HG03565 (cell line): ENCODE results near the gene MCU.
"Not testable (repeated sequence)": the region's sequence is repeated elsewhere in the genome, so short reads cannot be mapped to it uniquely, and the experiment has no call there.

Source experiments
- ATAC-seq: cut with Tn5 transposase; IDR thresholded peaks from one replicate; pipeline ENCODE4 v1.9.1; 2021; ENCODE audit warnings: mild to moderate bottlenecking, moderate library complexity; ENCODE audit not compliant: unreplicated experiment

Gene MCU

DNA sequence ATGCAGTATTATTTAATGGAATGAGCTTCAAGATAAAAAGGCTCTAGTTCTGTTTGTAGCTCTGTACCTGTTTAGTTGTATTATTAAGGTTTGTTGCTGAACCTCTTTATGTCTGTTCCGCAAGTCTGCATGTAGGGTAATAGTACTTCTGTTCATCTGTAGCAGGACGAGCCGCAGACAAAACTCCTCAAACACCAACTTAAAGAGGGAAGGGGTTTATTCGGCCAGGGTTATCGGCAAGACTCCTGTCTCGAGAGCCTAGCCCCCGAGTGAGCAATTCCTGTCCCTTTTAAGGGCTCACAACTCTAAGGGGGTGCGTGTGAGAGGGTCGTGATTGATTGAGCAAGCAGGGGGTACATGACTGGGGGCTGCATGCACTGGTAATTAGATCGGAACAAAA is 67.0 kb downstream of the MCU start:
- not testable (repeated sequence) for ATAC-seq

DNA sequence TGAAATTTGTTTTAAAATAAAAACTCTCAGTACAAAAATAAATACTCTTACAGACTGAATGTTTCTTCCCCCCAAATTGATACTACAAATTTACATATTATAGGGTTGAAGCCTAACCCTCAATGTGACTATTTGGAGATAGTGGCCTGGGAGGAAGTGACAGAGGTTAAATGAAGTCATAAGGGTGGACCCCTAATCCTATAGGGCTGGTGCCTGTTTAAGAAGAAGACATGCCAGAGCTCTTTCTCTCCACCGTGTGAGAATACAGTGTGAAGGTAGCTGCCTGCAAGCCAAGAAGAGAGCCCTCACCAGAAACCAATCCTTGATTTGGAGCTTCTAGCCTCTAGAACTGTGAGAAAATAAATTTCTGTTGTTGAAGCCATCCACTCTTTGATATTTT is 67.6 kb downstream of the MCU start:
- no peak for ATAC-seq

DNA sequence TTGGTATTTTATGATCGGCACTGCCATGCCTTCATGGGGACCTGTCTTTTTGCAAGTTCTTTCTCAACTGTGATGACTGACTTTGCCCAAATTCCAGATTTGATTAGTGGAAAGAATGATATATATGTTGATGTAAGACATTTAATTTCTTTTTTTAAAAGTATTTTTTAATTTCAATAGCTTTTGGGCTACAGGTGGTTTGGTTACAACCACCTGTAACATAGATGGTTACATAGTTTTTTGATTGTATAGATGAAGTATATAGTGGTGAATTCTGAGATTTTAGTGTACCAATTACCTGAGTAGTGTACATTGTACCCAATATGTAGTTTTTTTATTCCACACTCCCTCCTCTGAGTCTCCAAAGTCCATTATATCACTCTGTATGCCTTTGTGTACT is 69.6 kb downstream of the MCU start:
- no peak for ATAC-seq

DNA sequence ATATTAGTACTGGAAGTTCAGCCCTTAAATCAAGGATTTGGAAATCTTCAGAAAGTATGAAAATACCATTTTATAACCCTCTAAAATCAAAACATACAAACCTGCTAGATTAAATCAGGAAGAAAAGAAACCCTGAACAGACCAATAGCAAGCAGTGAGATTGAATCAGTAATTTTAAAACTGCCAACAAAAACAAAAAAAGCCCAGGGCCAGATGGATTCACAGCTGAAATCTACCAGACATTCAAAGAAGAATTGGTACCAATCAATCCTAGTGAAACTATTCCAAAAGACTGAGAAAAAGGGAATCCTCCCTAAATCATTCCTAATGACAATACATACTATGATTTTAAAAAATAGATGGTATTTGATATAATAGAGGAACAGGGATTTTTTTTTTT is 70.1 kb downstream of the MCU start:
- no peak for ATAC-seq

DNA sequence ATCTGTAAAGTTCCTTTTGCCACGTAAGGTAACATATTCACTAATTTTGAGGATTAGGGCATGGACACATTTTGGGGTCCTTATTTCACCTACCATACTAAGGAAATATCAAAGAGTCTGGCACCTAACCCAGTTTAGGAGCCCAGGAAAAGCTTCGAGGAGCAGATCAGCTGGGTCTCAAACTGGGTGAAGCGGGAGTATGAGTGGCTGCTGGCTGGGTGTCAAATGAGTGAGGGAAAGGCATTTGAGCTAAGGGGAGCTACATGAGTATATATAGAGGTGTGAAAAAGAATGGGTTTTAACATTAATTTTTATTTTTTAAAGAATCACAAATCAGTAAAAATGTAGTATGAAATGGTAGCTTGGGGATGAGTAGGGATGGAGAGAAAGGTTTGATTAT is 71.3 kb downstream of the MCU start:
- ATAC-seq: no peak

DNA sequence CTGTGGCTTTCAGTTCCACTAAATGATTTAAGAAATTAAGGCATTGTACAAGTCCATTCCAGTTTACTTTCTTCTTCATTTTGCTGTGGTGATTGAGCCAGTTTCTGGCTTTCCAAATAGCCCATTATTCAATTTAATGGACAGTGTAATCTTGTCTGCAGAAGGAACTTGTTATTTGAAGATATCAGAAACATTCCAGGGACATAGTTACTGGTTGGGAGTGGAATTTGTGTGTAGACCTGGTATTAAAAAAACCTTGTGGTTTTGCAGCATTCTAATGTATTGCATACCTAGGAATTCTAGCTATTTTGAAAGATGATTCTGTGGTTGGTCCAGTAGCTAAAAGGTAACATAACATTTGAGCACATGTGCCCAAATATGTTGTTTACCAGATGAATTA is 72.2 kb downstream of the MCU start:
- ATAC-seq: no peak

DNA sequence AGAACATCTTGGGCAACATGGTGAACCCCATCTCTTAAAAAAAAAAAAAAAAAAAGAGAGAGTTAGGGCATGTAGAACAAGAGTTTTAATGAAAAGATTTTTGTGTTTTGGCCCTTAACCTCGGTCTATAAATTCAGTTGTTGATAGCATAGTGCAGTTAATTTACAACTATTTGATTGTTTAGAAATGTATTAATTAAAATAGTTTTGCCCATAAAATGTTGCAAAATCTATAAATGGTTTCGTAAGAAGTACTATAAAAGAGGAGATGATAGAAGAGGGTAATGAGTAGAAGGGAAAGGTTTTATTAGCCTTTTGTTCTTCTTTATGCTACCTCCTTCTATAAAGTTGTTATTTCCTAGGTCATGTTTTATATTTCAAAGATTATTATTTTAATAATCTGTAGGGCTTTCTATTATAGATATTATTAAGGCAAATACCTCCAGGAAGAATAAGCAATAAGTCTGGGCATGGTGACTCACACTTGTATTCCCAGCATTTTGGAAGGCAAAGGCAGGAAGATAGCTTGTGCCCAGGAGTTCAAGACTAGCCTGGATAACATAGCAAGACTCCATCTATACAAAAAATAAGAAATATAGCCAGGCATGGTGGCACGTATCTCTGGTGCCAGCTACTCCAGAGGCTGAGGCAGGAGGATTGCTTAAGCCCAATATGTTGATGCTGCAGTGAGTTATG is 73.3 kb downstream of the MCU start:
- ATAC-seq: no peak

DNA sequence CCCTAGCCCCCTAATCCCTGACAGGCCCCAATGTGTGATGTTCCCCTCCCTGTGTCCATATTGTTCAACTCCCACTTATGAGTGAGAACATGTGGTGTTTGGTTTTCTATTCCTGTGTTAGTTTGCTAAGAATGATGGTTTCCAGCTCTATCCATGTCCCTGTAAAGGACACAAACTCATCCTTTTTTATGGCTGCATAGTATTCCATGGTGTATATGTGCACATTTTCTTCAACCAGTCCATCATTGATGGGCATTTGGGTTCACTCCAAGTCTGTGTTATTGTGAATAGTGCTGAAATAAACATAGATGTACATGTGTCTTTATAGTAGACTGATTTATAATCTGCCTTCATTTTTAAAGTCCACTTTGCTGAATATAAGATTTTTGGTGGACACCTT is 79.3 kb downstream of the MCU start:
- ATAC-seq: not testable (repeated sequence)

DNA sequence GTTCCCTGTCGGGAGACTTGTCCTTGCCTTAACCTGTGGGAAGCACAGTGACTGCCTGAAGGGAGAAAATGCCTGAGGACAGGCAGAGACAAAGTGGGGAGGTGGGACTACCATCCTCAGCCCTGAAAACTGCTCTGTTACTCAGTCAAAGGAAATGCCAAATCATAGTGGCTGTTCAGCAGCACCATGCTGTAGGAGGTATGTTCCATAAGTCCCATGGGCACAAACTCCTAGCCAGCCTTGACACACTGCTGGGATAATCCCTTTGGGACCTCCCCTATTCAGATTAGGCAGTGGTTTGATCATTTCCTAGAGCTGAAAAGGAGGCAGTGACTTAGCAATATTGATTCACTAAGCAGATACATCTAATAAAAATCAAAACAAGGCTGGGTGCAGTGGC is 80.1 kb downstream of the MCU start:
- no peak for ATAC-seq

DNA sequence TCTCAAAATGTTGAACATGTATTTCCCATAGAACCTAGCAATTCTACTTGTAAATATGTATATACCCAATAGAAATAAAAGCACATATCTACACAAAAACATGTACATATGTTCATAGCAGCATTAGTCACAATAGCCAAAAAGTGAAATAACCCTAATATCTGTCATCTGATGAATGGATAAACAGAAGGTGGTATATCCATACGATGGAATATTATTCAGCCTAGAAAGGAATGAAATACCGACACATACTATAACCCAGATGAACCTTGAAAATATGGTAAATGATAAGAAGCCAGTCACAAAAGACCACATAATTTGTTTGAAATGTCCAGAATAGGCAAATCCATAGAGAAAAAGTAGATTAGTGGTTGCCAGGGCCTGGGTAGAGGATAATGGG is 87.9 kb downstream of the MCU start:
- ATAC-seq: no peak

DNA sequence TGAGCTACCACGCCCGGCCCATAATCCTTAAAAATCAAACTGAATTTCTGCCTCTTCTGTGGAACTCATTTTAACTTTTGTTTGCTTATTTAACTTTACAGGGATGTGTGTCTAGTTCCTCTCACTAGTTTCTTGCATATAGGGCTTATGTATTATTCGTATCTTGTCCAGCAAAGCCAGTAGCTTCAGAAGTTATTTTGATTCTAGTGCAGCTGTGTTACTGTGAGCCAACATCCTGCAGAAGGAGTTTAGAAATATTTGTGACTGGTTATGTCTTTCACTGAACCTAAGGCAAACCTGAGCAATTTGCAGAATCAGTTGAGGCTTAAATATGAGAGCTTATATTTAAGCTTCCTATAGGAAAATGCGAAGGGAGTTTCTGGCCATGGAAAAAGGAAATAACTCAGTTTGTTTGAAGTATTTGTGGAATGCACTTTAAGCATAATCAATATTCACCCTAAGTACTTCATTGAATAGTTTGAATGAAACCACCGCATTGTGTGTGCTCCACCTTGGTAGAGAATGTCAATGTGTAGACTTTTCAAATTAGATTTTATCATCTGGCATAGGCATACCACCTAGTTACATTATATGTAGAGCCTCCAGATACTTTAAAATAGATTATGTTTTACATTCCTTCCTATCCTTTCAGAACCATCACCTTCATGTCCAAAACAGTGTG is 90.8 kb downstream of the MCU start:
- no peak for ATAC-seq

DNA sequence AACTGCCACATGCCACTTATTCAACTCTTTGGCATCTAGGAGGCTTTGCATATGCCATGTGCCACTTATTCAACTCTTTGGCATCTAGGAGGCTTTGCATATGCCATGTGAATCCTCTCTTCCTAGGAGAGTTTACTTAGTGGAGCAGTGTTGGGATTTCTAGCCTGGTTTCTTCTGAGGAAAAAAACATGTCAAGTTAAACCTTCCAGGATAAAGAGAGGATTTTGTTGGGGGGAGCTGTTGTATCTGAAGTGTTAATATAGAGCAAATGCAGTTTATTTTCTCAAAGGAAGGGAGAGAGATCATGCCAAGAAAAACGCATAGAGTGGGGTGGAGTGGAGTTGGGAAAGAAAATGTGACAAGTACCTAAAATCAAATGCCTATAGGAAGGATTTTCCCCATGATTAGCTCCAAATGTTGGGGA is 91.5 kb downstream of the MCU start:
- ATAC-seq: no peak

DNA sequence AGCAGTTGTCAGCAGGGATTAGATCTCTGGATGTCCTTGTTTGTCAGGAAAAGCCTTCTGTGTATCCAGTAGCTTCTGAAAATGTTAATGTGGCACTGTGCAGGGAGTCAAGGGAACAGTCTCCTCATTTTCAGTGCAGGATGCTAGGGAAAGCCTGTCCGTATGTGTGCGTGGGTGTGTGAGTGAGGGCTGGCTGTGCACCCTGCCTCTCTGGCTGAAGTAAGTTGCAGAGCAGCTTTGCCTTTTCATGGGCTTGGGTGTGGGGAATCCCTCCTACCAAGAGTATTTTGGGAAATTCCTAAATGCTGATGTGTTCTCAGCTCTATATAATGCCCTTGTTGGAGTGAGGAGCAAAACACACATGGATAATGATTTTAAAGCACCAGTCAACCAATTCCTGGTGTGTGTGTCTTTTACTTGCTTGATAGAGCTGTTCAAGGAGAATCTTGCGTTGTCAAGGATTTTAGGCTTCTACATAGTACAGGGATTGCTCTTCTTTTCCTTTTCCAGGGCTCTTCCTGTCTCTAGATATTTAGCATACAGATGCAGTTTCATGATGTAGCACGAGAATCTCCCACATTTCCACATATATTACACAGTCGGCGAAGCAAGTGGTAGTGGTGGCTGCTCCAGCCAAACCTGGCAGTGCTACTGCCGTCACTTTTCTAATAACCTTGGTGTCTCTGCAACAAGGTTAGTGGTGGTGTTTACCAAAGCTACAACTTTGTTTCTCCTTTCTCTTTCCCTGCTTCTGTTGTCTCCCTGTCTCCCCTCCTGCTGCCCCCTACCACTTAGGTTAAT is 92.8 kb downstream of the MCU start:
- no peak for ATAC-seq

DNA sequence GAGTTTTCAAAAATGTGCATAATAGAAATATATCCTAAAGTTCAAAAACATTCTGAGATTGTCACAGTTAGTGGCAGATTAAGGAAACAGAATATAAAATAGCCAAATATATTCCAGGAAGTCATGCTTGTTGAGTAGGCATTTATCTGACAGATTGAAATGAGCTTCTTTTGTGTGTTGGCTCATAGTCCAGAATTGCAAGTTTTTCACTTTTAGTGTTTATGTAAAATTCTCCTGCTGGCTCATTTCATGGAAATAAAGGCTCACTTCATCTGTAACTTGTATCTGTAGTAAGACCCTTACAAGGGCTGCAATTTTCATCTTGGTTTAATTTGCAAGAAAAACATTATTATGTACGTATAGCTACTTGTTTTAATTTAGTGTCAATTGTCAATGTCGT is 93.5 kb downstream of the MCU start:
- ATAC-seq: no peak

DNA sequence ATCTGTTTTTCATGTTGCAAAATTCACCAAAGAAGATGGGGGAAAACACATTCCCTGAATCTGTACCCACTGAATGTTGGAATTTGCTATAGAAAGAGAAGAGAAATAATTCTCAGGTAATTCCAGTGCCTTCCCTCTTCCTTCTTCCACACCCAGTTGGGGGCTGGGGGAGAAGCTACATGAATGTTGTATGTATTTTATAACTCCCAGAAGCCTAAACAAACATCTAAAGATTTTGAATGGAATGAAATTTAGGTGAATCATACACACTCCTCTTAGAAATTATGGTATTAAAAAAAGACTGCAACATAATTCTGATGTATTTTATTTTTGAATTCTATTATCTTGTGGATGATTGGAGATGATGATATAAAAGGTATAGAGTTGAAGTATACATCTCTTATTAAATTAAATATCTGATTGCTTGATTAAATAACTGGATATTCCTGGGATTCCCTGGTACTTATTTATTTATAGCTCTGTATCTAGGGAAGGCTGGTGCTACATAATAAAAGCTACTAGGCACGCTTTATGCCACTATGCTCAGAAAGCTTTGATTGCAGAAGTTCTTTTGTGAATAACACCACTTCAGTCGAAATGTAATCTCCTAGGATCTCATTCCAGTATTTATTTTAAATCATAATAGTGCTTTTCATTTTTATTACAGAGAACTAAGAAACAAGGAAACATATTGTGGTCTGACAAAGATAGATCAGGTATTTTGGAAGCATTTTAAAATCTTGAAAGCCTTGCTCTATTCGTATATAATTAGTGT is 98.5 kb downstream of the MCU start:
- ATAC-seq: no peak

DNA sequence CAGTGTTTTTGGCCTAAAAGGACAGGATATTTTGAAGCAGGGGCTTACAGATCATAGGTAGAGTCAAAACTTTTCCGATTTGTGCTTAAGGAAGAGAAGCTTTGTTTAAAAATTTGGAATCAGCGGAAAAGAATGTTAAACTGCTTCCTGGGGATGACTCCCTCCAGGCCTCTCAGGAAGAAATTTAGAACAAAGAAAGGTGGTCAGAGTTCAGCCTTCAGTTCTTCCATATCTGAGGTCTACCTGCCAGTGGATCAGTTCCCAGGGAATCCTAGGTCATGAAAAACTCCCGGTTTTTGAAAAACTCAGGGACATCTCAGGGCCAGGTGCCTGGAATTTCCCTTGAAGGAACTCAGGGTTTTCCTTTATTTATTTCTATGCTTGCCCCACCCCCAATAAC is 100.3 kb downstream of the MCU start:
- ATAC-seq: no peak

DNA sequence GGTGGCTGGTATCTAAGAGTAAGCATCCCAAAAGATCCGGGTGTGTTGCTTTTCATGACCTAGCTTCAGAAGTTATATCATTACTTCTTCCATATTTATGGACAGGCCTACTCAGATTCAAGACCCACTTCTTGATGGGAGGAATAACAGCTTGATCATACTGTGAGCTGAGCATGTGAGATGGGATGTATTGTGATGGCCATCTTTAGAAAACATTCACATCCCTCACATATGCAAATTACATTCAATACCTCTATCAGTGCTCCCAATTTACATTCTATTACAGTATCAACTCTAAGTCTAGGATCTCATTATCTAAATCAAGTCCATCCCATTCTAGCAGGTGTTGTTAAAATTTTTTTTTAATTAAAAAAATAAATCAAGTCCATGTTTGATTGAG is 101.8 kb downstream of the MCU start:
- no peak for ATAC-seq

DNA sequence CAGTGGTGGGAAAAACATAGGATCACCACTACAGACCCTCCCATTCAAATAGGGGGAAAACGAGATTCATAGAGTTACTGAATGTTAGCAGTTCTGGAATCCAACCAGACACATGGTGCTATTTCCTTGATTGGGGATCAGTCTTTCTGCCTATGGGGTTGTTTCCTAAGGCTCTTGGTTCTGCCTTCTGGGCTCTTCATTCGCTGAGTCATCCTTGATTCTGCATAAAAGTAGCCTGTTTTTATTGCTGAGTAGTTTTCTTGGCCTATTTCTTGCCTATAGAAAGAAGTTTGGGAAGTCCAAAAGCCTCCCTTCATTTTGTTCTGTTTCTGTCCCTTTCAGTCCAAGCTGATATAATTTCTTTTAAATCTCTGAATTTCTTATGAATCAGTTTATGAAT is 102.3 kb downstream of the MCU start:
- no peak for ATAC-seq

DNA sequence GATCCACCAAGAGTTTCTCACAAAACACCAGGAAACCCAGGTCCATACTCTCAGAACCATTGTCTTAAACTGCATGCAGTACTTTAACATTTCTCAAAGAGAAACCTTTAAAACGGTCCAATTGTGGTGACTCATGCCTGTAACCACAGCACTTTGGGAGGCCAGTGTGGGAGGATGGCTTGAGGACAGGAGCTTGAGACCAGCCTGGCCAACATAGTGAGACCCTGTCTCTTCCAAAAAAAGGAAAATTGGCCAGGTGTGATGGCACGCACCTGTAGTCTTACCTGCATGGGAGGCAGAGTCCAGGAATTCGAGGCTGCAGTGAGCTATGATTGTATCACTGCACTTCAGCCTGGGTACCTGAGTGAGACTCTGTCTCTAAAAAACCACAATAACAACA is 104.1 kb downstream of the MCU start:
- ATAC-seq: no peak

DNA sequence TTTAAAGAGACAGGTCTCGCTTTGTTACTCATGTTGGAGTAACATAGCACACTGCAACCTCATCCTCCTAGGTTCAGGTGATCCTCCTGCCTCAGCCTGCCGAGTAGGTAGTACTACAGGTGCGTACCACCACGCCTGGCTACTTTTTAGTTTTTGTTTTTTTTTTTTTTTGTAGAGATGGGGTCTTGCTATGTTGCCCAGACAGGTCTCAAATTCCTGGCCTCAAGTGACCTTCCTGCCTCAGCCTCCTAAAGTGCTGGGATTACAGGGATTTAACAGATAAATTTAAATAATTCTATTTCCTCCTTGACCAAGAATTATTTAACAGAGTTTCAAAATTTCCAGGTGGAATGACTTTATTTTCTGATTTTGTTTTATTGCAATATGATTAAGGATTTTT is 104.6 kb downstream of the MCU start:
- no peak for ATAC-seq

DNA sequence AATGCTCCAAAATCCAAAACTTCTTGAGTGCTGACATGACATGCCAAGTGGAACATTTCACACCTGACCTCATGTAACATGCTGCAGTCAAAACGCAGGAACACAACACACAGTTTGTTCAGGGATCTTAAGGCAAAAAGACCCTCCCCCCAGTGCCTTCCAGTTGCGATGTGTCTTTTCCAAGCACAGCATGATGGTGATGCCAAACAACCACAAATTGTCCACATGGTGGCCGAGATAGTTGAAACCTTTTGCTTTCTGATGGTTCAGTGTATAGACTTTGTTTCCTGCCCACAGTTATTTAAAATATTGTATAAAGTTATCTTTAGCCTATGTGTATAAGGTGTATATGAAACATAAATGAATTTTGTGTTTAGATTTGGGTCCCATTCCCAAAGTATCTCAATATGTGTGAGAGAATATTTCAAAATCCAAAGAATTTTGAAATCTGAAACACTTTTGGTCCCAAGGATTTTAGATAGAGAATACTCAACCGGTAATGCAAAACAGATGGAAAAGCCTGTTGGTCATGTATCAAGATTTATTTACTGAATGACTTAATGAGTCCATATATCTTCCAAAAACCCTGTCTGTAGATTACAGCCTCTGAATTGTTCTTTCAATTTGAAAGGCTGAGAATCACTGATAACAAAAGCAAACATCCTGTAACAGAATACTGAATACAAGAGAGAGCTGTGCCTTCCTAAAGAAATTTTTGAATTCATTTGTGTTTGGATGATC is 108.2 kb downstream of the MCU start:
- ATAC-seq: no peak
